Hepatocyte (in vitro differentiated cells): ENCODE data around the gene PDYN.

ENCODE experiments used
- EZH2 ChIP-seq: fragments of 200-600 bp; sonication (generic); IDR thresholded peaks from 2 replicates; pipeline ENCODE4 v1.6.1; 2016; ENCODE audit warnings: antibody characterized with exemption, mild to moderate bottlenecking, borderline replicate concordance
- EZH2phosphoT487 ChIP-seq: fragments of 200-600 bp; sonication (generic); IDR thresholded peaks from one replicate; pipeline ENCODE4 v1.6.1; 2018; ENCODE audit warnings: antibody characterized with exemption, mild to moderate bottlenecking, low read depth, moderate library complexity; ENCODE audit not compliant: unreplicated experiment, severe bottlenecking
- TF ChIP-seq, protein P1 (sequence below): fragments of 200-600 bp; sonication (generic); IDR thresholded peaks from 2 replicates; pipeline ENCODE4 v1.5.1; 2016; ENCODE audit warnings: antibody characterized with exemption, mild to moderate bottlenecking; ENCODE audit not compliant: poor library complexity

GRCh38 chr20:1955217-1955616, 38.6 kb downstream of the PDYN start:
- TF ChIP-seq, protein P1, sequence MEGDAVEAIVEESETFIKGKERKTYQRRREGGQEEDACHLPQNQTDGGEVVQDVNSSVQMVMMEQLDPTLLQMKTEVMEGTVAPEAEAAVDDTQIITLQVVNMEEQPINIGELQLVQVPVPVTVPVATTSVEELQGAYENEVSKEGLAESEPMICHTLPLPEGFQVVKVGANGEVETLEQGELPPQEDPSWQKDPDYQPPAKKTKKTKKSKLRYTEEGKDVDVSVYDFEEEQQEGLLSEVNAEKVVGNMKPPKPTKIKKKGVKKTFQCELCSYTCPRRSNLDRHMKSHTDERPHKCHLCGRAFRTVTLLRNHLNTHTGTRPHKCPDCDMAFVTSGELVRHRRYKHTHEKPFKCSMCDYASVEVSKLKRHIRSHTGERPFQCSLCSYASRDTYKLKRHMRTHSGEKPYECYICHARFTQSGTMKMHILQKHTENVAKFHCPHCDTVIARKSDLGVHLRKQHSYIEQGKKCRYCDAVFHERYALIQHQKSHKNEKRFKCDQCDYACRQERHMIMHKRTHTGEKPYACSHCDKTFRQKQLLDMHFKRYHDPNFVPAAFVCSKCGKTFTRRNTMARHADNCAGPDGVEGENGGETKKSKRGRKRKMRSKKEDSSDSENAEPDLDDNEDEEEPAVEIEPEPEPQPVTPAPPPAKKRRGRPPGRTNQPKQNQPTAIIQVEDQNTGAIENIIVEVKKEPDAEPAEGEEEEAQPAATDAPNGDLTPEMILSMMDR, result no peak
- TF ChIP-seq EZH2 (no peak), EZH2phosphoT487 (no peak)
